HG03135 (cell line): ENCODE data around the gene SOCS7.

Experiments
- ATAC-seq: cut with Tn5 transposase; IDR thresholded peaks from one replicate; pipeline ENCODE4 v1.9.1; 2021; ENCODE audit warnings: mild to moderate bottlenecking, moderate library complexity; ENCODE audit not compliant: unreplicated experiment

The SOCS7 gene

DNA sequence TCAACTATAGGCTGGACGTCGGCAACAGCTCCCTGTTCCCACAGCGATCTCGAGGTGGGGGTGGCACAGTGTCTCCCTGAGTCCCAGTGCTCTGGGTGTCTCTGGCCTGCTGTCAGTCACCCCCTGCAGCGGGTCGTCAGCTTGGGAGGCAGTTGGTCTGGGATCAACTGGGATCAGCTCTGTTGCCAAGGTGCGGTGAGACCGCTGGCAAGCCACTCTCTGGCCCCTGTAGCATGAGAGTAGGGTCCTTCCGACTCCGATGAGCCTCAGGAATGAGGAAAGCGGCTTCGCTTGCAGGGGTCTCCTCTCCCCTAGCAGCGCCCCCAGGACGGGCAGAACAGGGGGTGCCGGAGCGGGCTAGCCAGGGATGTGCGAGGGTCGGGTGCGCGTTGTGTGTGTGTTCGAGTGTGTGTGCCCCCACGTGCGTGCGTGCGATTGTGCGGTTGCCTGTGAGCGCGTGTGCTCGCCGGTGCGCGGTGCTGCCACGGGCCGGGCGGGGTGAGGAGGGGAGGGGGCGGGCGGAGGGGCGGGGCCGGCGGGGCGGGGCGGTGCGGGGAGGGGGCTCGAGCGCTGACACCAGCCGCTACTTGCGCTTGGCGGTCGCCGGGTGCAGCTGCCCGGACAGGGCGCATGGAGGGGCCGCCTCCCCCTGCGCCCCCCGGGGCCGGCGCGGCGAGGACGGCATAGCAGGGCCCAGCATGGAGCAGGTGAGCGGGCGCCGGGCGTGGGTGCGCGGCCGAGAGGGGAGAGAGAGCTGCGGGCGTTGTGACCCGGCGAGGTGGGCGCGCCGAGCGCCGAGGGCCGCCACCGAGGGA, 67.3 kb downstream of the SOCS7 start:
- ATAC-seq = no peak

DNA sequence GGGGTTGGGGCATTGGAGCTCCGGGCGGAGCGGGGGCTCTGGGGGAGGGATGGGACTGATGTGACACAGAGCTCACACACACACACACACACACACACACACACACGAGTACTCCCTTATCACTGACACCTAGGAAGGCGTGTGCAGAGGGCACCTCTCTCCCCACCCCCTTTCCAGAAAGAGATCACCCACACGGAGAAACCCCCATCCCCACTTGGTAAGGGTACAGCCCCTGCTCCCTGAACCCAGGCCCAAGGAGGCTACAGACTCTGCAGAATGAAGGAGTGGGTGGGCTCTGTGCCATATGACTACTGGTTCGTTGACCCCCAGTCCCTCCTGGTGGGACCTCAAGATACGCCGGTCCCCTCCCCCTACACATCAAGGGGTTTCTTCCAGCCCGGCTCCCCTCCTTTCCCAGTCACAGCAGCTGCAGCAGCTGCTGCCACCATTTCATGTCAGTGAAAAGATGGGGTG, 67.9 kb downstream of the SOCS7 start:
- ATAC-seq = no peak

DNA sequence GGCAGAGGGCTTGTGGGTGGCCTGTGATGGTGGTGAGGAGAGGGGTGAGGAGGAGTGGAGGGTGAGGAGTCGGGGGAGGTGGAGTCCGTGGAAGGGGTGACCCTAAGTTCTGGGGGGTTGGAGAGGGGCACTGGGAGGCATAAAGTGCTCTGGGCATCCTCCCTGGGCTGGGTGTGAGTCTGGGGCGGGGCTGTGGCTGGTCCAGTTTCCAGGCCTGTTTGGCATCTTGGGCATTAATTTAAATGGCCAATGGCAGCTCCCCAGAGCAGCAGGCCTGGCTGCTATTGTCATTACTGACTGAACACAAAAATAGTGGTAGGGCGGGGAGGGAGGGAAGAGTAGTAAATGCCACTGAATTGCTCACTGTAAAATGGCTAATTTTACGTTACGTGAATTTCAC, 68.9 kb downstream of the SOCS7 start:
- no peak for ATAC-seq

DNA sequence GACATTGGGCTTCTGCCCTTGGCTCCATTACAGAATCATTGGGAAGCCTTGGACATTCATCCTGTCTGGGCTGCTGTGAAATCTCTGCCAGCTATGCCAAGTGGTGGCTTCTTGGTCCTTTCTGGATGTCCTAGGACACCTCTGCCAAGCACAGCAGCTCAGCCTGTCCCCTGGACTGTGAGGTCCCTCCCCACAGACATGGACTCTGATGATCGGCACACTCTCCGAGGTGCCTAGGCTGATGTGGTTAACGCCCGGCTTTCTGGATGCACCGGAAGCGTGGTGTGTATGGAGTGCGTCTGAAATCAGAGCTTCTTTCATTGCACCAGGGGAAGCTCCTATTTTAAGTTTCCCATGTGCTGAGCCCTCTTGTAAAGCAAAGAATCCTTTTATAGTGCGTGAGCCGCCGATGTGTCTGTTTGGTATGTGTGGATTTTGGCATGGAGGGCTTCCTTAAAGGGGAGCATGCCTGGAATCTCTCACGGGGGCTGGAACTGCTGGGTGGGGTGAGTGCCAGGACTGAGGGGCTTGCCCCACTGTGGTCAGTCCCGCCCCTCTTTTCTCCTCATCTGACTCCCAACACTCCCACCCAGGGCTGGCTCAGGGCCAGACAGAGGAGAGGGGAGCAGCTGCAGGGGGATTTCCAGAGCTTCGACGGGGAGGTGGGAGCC, 69.7 kb downstream of the SOCS7 start:
- no peak for ATAC-seq

DNA sequence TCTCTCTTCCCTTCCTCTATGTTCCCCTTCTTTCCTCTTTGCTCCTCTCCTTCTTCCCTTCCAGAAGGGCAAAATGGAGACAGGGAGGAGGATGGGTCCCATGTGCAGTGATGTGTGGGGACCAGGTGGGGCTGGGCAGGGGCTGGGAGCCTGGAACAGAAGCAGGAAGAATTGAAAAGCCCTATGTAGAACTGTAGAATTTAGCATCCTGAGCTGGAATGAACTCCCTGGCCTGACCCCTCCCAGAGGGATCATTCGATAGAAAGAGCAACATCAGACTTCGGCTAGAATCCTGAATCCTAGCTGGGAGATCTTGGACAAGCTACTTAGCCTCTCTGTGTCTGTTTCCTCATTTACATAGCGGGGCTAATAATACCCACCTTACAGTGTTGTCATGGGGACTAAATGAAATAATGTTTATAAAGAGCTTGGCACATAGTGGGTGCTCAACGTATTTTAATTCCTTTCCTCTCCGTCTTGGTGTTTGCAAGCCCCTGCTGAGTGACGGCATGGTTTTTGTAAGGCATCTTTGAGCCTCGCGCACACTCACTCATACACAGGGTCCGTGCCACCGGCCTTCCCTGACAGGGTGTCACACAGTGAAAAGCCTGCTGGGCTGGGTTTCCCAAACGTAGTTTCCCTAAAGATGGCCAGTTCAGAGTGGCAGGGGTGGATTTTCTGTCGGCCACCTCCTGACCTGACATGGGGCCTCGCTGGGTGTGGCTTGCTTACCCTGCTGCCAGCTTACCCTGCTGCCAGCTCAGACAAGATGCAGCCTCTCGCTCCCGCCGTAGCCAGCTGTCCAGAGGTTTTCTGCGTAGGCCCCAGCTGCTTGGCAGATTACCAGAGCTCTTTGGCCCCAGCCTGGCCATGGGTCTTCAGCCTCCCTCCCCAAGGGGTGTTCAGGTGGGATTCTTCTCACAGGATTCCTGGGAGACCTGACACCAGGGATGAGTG, 70.5 kb downstream of the SOCS7 start:
- no peak for ATAC-seq

DNA sequence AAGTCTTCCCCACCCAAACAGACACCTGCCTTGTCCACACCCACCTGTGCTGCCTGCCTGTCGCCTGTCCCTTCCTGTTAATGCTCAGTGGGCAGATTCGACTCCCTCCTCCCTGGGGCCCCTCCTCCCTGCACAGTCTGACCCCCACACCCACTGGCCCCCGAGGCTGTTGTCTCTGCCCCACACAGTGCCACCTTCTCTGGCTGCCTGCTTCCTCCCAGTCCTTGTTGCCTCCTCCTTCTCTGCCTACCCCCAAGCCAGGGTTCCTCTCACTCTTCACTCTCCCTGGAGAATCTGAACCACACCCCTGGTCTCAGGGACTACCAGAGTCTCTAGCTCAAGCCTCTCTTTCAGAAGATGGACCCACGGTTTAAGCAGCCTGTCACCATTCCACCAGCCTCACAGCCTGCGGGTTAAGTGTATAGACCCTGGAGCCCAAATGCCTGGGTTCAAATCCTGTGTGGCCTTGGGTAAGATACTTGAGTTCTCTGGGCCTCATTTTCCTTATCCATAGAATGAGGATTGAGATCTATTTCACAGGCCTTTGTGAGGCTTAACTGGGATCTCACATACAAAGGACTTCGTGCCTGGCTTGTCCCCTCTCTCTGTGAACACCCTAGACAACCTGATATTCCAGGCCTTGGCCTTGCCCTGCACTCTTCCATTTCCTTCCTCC, 72.8 kb downstream of the SOCS7 start:
- ATAC-seq = no peak

DNA sequence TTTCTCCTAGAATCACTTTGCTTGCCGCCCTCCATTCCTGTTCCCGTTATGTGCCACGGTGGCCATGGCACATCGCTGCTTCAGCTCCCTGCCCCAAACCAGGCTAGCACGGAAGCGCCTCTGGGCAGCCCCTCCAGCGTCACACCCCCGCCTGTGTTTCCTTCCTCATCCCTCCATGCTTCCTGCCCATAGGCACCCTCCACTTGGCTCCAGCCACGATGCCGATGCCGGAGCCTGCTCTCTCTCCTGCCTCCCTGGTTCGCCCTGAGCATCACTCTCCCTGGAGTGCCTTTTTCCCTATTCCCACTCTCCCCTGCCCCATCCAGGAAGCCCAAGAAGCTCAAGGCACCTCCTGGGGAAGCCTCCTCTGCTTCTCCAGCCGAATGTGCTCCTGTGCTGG, 73.4 kb downstream of the SOCS7 start:
- ATAC-seq = no peak

DNA sequence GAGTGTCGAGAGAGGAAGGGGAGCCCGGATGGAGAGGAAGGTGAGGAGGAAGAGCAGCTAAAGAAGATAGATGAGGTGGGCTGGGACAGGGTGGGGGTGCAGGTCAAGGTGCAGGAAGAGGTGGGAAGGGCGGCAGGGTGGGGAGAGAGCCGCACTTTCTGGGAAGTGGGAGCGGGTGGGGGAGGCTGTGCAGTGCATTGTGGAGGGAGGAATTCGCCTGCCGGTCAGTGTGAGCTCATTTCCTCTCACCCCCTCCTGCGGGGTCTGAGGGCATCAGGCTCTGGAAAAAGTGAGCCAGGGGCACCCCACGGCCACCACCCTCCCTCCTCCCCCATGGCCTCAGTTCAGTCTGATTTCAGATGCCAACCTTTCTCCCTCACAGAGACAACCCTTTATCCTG, 74.1 kb downstream of the SOCS7 start:
- ATAC-seq = no peak

DNA sequence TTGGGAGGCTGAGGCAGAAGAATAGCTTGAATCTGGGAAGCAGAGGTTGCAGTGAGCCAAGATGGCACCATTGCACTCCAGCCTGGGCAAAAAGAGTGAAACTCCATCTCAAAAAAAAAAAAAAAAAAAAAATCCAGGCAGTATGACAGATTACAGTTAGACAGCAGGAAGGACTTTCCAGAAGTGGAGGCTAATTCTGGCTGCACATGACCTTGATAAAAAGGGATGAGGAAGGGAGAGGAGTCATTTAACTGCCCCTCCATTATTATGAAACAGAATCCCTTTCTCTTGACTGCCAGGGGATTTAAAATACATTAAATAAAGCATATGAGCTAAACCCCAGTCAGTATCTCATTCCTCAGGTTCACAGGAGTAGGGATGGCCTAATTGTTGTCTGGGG, 74.8 kb downstream of the SOCS7 start:
- ATAC-seq = no peak

DNA sequence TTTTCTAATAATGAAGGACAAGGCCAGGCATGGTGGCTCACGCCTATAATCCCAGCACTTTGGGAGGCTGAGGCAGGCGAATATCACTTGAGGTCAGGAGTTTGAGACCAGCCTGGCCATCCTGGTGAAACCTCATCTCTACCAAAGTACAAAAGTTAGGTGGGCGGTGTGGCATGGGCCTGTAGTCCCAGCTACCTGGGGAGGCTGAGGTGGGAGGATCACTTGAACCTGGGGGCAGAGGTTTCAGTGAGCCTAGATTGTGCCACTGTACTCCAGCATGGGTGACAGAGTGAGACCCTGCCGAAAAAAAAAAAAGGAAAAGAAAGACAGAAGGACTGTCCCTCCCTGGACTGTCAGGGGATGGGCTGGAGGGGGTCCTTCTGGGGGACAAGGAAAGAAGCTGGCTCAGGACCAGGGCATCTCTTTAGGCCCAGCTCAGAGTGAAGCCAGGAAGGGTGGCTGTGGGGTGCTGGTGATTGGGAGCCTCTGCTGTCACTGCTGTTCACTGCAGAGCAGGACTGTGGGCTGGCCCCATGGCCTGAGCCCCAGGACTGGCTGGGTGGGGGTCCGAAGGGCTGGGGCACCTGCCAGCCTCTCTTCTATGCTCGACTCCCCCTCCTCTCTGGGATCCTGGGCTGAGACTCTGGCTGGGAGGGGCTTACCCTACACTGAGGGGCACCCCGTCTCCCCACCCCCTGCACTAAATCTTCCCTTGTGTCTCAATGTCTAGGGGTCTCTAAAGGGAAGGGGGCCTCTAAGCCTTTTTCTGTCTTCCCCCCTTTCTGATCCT, 75.7 kb downstream of the SOCS7 start:
- ATAC-seq = no peak

DNA sequence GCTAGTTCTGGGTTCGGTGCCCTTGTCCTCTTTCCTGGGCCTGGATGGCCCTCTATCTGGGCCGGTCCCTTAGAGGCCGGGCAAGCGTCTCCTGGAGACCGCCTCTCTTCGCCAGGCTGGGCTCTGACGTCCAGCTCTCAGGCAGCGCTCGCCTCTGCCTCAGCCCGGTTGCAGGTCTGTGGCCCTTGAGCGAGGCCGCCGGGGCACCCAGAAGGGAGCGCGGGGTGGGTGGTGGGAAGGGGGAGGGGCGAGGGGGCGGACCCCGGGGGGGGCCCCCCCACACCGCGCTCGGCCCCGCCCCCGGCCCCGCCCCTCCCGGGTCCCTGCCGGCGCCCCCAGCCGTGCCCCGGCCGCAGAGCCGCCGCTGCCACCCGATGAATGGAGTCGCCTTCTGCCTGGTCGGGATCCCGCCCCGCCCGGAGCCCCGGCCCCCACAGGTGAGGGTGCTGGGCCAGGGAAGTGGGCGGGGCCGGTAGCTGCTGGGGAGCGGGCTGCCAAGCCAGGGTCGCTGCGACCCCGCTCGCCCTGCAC, 76.5 kb downstream of the SOCS7 start, which contains the start of gene ARHGAP23:
Gene ARHGAP23 (plus strand): TSS at position 353 of the 531 bp plus-strand sequence. CDS start 22 bp downstream, at position 375.
- ATAC-seq = no peak

DNA sequence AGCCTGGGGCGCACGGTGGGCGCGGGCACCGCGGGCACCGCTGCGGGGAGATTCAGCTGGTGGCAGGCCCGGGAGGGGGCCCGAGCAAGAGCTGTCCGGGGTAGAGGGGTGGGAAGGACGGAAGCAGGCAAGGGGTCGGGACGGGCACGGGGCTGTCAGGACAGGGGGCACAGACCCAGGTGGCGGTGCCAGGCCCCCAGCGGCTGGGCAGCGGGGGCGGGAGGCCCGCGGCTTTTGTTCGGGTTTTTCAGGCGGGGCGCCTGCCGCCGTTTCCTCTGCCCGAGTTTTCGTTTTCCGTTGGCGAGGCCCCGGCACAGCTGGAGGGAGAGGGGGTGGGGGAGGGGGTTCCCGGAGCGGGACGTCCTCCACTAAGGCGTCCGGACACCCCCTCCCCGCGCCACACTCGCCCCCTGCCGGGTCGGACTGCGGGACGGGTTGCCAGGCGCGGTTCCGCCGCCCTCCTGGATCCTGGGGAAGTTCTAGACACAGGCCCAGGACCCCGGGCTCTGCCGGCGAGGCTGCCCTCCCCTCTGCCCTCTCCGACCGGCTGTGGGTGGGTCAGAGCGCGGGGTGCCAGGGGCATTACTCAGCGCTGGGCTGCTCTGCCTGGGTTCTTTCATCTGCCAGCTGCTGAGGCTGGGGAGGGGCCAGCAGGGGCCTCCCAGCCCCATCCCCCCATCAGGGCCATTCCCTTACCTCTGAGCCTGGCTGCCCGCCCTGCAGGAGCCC, 77.2 kb downstream of the SOCS7 start:
- no peak for ATAC-seq

DNA sequence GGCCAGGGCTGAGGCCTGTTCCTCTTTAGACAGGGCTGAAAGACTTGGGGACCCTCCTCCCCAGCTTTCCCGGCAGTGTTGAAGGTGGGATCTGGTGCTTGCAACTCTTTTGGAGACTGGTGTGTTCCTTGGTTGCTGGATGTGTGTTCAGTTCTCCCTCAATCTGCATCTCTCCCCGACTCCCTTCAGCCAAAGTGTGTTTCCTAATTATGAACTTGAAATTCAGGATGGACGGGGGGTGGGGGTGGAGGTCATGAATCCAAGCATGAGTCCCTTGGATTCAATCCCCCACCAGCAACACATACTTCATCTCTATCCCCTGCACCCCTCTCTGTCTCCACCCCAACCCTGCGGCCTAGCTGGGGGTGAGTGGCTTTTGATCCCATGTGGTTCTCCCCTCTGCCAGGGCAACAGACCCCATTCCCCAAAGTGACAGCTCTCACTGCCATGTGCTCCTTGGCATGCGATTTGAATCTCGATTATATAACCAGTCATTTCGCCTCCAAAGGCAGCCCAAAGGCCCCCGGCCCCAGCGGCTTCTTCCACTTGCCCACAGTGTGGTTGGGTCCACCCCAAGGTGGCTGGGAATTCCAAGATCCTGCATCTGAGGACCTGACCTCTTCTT, 77.9 kb downstream of the SOCS7 start:
- ATAC-seq = no peak

DNA sequence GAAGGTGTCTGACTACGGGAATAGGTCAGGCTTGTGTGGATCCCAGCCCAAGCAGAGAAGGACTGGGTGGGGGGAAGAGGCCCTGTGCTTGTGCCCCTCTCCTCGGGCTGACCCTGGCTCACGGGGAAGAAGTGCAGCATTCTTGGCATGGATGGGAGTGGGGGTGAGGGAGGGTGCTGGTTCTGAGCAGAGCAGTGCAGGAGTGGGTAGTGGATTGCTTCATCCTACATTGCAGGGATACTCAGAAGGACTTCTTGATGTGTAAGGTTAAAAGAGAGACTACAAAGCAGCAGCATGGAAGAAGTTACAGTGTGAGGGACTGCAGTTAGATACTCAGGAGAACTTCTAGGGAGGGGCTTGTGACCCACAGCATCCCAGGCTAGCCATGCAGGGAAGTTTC, 78.7 kb downstream of the SOCS7 start:
- no peak for ATAC-seq

DNA sequence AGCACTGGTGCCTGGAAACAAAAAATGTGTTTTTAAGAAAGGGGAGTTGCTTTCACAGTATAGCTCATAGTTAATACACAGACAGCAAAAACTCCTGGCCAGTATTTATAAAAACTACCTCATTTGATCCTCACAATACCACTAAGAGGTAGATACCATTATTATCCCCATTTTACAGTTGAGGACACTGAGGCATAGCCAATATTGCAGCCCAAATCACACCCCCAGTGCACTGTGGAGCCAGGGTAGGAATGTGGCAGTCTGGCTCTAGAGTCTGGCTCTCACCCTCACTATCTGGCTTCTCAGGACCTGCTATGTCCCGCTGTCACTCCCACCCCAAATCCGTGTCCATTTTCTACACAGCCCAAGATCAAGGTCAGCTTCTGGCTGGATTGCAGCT, 79.2 kb downstream of the SOCS7 start:
- ATAC-seq = no peak

DNA sequence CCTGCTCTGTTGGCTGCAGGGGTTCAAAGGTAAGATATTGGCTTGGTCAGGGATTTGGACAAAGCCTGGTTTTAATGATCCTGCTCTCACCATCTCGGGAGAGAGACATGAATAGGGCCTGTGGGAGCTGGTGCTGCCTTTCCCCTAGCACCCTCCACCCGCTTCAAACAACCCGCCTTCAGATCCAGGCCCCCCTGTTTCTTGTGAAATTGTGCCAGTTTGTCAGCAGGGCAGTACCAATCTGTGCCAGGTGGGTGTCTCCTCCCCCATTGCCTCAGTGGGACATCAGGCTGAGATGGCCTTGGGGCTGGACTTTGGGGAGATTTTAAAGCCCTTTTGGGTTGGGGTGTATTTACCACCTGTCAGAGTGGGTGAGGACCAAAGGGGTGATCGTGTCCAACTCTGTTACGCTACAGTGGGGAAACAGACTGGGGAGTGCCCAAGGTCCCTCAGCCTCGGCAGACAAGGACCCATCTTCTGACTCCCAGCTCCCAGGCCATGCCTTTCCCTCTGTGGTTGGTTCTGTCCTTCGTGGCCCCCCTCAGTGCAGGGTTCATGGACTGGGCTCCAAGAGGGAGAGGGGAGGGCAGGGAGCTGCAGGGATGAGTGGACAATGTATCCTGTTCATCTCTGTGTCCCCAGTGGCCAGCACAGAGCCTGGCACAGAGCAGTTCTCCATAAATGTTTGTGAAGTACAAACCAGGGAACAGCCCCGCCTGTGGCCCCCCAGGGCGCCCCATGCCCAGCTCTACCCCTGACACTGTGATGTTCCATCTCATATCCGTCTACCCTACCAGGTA, 79.9 kb downstream of the SOCS7 start:
- ATAC-seq = no peak

DNA sequence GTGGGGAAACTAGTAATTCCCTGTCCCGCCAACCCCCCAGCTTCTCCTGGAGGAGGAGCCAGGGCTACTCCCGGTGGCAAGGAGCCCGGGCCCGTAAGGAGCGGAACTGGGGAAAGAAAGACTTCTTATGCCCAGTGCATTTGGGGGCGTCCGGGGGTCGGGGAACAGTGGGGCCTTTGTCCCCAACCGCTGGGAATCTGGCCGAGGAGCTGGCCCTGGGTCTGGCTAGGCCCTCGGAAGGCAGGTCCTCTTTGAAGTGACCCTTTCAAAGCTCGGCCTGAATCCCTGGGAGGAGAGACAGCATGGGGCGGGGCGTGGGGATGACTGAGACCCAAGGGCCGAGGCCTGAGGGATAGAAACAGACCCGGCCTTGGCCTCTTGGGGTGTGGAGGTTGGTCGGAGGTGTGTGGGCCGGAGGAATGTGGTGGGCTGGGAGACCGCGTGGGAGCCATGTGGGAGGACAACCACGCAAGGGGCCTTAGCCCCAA, 82.6 kb downstream of the SOCS7 start:
- ATAC-seq = no peak
